CD4-positive, alpha-beta T cell treated with Interleukin-12 subunit alpha and Interleukin-12 subunit beta, for 1 hour (primary cell): ENCODE measurements around the gene ZFR.
A peak's percentile ranks its signal among the peaks of the same experiment; 100 is the strongest.
"Not testable (repeated sequence)": the region's sequence is repeated elsewhere in the genome, so short reads cannot be mapped to it uniquely, and the experiment has no call there.

Experiments
- DNase-seq: peaks from one replicate; pipeline ENCODE4 v3.0.0-alpha.2; 2020

The ZFR gene

DNA sequence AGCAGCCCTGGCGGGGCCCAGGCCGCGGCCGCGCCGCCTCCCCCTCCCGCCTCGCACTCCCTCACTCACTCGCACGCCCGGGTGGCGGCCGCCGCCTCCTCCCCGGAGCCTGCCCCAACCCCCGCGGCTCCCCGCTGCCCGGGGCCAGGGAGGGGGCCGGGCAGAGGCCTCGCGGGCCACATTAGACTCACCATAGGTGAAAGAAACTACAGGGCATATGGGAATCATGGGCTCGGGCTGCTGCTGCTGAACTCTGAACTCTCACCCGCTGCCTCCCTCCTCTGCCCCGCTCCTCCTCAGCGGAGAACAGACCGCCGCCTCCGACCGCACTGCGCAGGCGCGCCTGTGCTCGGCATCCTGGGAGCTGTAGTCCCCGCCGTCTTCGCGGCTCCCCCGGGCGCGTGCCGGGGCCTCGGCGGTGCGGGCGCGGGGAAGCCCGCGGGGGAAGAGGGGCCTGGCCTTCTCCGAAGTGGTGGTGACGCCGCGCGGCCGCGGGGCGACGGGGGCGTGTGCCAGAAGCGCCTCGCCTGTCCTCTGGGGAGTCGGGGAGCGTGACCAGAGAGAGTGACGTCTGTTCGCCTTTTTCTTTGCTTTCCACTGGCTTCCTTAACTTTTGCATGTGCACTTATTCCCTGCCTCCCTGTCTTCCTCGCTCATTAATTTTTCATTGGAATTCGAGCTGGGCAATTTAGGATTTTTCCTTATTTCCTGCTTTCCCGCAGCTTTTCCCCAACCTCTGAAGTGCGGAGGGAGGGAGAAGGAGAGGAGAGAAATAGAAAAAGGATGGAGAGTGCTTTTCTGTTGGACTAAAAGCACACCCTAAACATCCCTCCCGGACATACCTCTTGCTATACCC, at the start of gene ZFR:
Gene ZFR, minus strand, starts transcription at position 310 of the 856 bp plus-strand sequence. Its CDS starts 82 bp downstream, at position 228.
- DNase-seq = peak; percentile 96

DNA sequence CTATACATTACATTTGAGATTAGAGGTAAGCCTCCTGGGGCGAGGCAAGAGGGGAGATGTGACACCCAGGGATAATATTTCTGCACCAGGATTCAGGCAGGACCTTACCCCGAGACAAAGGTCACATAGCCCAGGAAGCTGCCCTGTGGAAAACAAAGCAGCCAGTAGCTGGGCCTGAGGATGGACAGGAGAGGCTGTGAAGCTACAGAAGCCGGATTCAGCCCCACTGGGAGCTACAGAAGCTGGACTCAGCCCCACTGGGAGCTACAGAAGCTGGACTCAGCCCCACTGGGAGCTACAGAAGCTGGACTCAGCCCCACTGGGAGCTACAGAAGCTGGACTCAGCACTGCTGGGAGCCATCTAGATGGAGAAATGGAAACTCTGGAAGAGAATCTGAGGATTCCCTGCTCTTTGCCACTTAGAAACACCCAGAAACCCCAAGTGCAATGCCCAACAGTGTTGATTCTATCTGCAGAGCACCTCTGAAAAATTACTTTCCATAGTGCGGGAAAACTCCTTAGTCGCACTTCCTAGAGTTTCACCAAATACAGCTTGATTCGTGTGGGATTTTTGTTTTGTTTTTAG, 46.5 kb upstream of the ZFR start:
- no peak for DNase-seq

DNA sequence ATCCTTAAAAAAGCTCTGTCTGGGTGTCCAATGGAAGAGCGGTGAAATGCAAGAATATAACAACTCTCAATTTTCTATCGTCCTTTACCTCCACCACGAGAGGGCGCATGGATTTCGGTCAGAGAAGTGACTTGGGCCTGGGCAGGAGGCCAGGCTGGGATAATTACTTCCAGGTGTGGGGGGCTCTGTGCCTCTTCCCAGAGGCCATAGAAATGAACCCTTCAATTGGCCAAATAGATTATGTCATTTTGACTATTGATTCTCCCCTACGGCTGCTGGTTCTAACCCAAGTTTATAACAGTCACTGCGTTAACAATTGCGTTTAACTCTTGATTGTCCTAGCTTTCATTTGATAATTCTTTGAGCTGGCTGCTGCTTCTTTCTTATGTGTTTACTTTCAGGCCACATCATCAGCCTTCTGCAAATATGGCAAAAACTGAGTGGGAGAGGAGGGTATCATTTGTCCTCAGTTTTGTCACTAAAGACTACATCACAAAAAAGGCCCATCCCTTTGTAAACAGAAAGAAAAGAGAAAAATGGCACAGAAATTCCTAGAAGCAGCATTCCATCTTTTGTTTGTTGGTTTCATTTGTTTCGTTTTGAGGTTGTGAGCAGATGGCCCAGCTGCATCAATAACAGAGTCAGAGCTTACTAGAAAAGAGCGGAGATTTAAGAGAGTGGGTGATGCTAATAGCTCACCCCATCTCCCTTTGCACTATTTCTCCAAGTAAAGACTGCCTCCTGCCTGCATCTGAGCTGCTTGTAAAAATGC, 45.4 kb upstream of the ZFR start:
- peak; percentile 72 for DNase-seq

DNA sequence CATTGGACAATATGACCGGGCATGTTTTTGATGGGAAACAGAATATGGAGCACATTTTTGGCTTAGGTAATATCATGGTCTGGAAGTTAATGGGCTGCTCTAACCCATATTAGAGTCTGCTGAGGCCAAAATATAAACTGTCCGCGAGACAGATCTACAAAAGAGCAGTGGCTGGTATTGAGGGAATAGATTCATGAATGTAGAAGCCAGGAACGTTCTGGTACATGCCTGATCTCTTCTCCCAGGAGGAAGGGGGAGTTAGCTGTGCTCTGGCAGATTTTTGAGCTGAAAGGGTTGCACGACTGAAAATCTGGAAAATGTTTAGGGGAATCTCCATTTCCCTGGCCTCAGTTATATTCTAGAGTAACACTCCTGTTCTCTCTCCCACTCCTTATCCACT, 42.9 kb upstream of the ZFR start:
- no peak for DNase-seq

DNA sequence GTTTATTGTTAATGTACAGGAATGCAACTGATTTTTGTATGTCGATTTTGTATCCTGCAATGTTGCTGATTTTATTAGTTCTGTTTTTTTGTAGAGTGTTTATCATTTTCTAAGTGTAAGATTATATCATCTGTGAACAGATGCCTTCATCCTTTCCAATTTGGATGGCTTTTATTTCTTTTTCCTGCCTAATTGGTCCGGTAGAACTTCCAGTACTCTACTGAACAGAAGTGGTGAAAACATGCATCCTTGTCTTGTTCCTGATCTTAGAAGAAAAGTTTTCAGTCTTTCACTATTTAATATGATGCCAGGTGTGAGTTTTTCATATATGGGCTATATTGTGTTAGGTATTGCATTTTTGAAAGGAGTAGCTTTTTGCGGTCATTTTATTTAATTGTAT, 42.5 kb upstream of the ZFR start:
- DNase-seq = no peak

DNA sequence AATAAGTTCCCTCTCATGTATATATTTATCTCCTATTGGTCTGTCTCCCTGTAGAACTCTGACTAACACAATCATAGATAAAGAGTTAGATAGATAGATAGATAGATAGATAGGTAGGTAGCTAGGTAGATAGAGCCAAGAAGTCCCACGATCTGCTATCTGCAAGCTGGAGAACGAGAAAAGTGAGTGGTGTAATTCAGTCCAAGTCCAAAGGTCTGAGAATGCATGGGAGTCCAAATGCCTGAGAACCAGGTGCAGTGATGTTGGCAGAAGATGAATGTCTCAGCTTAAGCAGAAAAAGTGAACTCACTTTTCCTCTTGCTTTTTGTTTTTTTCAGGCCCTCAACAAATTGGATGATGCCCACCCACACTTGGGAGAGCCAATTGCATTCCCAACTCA, 37.7 kb upstream of the ZFR start:
- no peak for DNase-seq

DNA sequence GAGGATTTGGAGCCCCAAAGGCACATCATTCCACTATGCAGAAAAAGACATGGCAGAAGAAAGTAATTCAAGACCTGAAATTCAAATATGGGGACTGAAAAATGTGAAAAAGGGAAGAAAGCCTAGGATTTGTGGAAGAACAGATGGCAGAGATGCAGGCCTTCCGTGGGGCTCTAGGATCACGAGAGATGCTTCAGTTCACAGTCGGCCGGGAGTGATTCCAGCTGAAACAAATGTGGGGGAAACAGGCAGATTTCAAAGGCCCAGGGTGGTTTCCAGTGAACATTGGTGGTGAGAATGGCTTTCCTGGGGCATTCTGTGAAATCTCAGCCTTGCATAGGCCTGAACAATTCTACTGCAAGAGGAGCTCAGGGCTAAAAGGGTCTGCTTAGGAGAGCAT, 34.6 kb upstream of the ZFR start:
- DNase-seq = no peak

DNA sequence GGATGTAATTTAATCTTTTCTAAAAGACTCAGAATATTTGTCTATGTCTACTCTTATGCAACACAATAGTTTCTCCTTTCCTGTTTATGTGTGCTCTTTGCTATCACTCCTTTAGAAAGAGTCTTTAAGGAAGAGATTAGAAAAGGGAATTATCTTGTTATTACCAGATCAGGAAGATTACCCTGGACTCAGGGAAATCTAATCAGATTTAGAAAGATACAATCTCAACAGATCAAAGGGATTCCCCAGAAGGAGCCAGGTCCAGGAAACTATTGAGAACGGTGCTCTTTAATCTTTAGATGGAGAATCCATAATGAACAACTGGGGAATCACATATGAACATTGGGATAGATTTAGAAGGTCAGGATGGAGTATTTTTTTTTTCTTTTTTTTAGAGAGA, 32.4 kb upstream of the ZFR start:
- DNase-seq = no peak

DNA sequence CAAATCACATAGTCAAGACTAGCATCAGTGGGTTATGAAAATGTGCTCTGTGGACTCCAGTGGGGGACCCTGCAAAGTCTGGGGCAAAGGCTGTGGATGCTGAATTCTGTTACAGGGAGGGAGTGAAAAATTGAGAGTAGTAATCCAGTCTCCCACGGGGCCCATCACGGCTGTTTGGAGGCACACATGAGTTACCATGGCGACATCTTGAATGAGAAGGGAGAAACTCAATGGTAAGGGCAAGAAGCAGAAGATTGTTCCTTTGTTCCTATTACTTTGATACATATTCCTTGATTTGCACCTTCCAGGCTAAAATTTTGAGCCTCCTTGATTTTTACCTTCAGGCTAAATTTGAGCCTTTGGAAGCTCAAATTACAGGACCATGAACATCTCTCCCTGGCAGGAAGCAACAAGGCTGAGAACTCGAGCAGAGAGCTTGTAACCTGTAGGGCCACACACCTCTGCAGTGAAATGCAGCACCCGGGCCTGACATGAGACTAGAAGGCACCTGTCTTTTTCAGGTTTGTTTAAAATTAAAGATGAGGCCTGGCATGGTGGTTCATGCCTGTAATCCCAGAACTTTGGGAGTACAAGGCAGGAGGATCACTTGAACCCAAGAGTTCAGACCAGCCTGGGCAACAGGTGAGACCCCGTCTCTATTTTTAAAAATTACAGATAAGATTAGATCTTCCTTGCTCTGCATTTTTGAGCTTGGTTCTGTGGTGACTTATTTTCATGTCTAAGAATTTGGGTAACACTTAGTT, 31.0 kb upstream of the ZFR start:
- DNase-seq = no peak

DNA sequence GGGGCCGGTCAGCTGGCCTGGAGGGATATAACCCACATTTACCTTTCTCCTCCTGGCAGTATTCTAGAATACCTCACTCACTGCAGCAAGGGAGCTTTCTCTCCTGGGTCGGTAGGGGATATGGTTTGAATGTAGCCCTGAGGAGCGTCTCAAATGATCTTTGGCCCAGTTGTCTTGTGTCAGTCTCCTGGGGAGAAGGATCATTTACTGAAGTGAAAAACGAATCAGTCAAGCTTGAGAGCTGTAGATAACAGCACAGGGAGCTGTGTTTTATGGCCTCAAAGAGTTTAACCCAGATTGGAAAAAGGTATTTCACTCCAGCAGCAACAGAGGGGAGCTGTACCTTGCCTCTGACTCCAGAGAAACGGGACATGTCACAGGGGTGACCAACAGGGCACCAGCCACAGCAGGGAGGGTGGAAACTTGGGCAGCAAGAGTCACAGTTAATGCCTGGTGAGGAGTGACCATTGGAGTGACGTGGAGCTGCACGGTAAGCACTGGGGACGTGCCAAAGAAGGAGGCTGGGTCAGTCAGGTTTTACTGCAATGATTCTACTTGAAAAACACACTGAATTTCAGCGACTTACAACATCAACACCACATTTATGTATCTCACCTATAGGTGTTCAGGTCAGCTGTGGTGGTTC, 29.8 kb upstream of the ZFR start:
- no peak for DNase-seq

DNA sequence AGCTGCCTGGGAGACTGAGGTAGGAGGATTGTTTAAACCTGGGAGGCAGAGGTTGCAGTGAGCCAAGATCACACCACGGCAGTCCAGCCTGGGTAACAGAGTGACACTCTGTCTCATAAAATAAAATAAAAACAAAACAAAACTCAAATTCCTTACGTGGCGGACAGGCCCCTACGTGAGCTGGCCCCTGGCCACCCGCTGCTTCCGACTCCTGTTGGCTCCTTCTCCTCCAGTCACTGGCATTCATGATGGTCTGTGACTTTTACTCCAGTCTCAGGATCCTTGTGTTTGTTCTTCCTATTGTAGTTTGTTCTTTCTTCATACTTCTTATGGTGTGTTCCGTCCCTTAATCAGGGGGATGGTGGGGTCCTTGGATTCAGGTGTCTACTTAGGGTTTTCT, 28.5 kb upstream of the ZFR start:
- no peak for DNase-seq

DNA sequence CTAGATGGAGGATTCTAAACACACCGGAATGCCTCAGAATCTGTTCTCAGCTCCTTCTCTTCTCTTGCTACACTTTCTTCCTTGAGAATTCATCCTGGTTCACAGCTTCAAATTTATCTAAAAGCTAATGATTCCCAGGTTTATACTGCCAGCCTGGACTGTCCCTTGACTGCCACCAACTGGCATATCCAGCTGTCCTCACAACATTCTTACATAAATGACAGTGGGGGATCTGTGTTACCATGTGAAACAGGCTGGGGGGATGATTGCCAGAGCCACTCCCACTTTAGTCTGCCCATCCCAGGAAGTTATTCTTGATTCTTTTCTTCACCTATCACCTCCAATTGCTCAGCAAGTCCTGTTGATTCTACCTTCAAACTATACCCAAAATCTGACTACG, 27.2 kb upstream of the ZFR start:
- no peak for DNase-seq

DNA sequence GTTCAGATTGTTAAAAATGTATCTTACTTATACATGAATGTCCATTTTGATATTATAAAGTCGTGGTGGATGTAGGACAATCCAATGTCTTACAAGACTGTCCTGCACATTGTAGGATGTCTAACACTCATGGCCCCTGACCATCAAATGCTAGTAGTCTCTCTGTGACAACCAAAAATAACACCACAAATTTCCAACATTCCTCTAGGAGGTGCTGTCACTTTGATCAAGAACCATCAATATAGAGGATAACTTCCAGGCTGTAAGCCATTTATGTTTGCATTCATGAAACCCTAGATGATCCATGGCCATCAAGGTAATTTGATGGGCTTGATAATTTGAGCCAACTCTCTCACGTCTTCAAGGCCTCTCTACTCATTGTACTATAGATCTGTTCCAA, 20.5 kb upstream of the ZFR start:
- no peak for DNase-seq

DNA sequence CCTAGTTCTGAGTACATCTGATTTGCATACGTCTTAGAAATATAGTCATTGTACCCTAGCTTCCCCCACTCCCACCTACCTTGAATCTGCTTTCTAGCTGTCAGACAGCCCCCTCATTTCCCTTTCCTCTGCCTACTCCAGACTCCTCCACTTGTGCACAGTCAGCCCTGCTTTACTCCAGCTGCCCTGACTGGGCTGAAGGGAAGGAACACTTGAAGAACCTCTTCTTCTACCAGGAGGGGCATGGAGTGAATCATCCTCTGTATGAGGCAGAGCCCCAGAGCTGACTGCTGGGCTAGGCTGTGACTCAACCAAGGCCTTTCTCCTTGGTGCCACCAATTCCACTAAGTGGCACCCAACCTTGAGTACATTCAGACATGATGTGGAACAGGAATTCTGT, 18.1 kb upstream of the ZFR start:
- DNase-seq = no peak

DNA sequence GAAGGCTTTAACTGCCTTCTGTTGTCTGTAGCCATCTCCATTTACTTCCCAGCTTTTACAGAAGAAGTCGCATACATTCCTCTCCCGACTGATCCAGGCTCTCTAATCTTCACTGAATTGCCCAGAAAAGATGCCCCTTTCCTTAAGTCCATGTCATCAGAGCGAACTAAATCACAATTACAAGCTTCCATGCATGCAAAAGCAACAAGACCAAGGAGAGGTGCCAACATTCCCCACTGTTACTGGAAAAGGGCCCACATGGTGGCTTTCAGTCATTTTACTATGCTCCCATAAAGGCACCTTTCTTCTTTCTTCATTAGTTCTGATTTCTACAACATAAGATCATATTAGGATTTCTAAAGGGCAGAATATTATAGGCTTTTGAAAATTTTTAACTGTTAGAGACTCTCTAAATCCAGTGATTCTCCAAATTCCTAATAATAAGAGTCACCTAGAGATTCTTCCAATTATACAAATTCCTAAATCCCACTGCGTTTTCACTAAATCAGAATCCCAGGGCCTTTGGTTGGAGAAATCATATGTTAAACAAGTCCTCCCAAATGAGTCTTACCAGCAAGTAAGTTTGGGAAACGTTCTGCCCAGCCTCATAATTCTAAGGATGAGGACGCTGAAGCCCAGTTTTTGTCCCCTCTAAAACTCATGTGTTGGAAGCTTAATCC, 17.0 kb upstream of the ZFR start:
- no peak for DNase-seq

DNA sequence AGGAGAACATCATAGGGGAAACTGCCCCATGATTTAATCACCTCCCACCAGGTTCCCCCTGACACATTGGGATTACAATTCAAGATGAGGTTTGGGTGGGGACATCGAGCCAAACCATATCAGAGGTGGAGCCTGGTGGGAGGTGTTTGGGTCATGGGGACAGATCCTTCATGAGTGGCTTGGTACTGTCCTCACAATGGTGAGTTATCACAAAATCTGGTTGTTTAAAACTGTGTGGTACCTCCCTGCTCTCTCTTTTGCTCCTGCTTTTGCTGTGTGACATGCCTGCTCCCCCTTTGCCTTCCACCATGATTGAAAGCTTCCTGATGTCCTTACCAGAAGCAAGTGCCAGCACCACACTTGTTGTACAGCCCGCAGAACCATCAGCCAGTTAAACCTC, 16.2 kb upstream of the ZFR start:
- DNase-seq = no peak

DNA sequence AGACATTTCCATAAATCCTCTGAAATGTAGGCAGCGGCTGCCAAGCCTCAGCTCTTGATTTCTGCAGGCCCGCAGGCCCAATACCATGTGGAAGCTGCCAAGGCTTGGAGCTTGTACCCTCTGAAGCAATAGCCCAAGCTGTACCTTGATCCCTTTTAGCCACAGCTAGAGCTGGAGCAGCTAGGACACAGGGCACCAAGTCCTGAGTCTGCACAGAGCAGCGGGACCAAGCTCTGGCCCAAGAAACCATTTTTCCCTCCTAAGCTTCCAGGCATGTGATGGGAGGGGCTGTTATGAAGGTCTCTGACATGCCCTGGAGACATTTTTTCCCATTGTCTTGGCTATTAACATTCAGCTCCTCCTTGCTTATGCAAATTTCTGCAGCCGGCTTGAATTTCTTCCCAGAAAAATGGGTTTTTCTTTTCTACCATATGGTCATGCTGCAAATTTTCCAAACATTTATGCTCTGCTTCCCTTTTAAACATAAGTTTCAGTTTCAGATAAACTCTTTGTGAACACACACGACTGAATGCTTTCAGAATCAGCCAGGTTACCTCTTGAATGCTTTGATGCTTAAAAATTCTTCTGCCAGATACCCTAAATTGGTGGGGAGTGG, 14.4 kb upstream of the ZFR start:
- DNase-seq = no peak

DNA sequence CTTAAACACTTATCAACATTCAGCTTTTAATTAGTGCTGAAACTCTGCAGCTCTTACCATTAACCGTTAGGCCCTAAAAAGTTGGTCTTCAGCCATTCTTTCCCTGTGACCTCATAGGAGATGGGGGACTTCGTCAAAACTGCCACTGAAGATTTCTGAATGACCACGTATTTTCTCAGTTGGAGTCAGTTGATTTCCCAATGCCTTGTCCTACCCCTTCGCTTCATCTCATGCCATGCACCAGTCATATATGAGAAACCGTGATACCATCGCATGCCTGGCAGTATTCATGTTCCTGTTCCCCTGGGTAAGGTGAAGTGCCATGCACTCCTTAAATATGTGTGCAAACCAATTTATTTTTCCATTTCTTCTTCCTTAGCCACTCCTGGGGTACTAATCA, 10.8 kb upstream of the ZFR start:
- no peak for DNase-seq

DNA sequence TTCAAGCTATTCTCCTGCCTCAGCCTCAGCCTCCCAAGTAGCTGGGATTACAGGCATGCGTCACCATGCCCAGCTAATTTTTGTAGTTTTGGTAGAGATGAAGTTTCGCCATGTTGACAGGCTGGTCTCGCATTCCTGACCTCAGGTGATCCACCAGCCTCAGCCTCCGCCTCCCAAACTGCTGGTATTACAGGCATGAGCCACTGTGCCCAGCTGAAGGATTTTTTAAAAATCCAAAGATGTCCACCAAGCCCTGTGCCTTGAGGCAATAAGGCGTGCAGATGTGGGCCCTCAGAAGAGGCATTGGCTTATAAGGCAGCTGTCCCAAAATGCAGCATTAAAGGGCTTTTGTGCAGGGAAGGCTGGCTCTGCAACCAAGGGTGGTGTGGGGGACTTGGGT, 10.3 kb upstream of the ZFR start:
- no peak for DNase-seq

DNA sequence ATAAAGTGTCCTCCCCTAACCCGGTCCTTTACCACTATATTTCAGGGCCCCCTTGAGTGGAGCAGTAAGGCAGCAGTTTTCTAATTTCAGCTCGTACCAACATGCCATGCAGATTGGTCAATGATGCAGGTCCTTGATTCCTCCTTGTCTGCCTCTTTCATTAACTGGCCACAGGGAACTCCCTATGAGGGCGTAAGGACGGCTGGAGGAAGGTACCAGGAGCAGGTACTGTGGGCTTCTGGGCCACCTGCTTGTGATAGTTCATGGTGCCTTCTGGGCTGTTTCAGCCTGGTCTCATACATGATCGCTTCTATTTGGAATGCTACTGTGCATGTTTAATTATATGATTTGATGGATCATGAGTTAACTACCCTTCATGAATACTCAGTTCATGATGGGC, 9.4 kb upstream of the ZFR start:
- DNase-seq = no peak

DNA sequence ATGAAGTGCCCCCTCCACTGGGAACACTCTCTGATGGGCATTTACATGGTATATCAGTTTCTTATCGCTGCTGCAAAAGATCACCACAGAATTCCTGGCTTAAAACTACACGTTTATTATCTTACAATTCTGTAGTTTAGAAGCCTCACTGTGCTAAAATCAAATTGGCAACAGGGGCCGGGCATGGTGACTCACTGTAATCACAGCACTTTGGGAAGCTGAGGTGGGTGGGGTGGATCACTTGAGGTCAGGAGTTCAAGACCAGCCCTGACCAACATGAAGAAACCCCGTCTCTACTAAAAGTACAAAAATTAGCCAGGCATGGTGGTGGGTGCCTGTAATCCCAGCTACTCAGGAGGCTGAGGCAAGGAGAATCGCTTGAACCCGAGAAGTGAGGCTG, 7.8 kb upstream of the ZFR start:
- DNase-seq = not testable (repeated sequence)

DNA sequence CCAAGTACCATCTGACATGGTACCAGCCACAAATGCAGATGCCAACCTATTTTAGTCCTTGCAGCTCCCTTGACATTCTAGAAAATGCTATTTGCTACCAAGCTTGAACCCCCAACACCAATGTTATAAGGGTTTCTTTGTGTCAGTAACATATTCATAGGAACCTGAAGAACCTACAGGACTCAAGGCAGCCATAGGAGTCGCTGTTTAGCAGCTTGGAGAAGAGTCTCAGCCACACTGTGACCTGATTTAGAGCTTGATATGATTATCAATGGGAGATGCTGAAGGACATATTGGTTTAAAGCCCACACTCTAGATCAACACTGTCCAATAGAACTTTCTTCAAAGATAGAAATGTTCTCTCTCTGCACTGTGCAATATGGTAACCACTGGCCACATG, 6.4 kb upstream of the ZFR start:
- peak; percentile 8 for DNase-seq
